Lower lobe of right lung (tissue), 2 donors: ENCODE measurements around the gene AURKA. TPM values are rescaled to one million over a fixed set of nuclear protein-coding genes. Genes with fewer than 3 reads are reported as not detected.
A peak's percentile ranks its signal among the peaks of the same experiment; 100 is the strongest.

Source experiments
- ATAC-seq, 2 donors: fragments of 200-7000 bp; cut with Tn5 transposase; one replicate each; pipeline ENCODE4 v1.9.1; 2020 to 2022; ENCODE audit warnings: mild to moderate bottlenecking in 2 of 2, moderate library complexity in 2 of 2
- DNase-seq: peaks from one replicate; pipeline ENCODE4 v3.0.0-alpha.2; 2020
- H3K27ac ChIP-seq: fragments of 200-600 bp; one replicate; pipeline ENCODE4 v1.8.0; 2022
- H3K27me3 ChIP-seq: fragments of 200-600 bp; one replicate; pipeline ENCODE4 v1.8.0; 2022; ENCODE audit warnings: low read depth
- H3K36me3 ChIP-seq: fragments of 200-600 bp; one replicate; pipeline ENCODE4 v1.8.0; 2022; ENCODE audit warnings: mild to moderate bottlenecking
- H3K4me1 ChIP-seq: fragments of 200-600 bp; one replicate; pipeline ENCODE4 v1.8.0; 2022
- H3K4me3 ChIP-seq: fragments of 200-600 bp; one replicate; pipeline ENCODE4 v1.8.0; 2022; ENCODE audit warnings: mild to moderate bottlenecking
- H3K9me3 ChIP-seq: fragments of 200-600 bp; one replicate; pipeline ENCODE4 v1.8.0; 2022
- CTCF ChIP-seq: fragments of 200-600 bp; IDR thresholded peaks from one replicate; pipeline ENCODE4 v1.8.0; 2022; ENCODE audit warnings: antibody characterized with exemption, mild to moderate bottlenecking
- intact Hi-C: fragments of 100-400 bp; cut with DNase I; formaldehyde crosslinking; loops from one replicate; pipeline ENCODE4 v1.11.0; 2022
- total RNA-seq: library from RNA; stranded (reverse); fragmentation: NEBNext Ultra II Directional; extraction: Animal tissue kit (Norgen Biotek cat#: 25700); gene quantifications from one replicate; pipeline ENCODE4 v1.2.1, GENCODE V29; 2021
- donor health status: DM: no; HTN: yes; CAD: no; lungs with severe emphysema.

Gene AURKA
- total RNA-seq, 1 donor from 2014 or later = 2.5 TPM

DNA sequence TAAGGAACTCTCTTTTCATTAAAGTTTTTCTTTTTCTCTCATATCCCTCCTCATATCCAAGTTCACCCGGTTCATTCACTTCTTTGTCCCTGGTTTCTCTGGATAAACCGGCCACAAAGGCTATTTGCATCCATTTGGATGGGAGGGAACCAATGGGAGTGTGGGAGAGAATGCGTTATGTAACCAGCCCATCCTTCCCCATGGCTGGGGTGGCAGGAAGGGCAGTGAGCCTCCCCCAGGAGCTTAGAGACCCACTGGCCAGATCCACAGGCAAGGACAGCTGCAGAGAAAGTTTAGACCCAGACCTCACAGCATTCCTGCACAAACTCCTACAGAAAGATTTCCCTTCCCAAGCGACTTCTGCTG lies 30.8 kb upstream of the AURKA start:
- Histone ChIP-seq H3K9me3 (no peaks in the 10 kb centered on the region), H3K4me3 (peak overlapping the region; percentile 7), H3K36me3 (no peaks in the 10 kb centered on the region), H3K27ac (peak overlapping the region; percentile 22), H3K4me1 (peaks cover 79% of the 10 kb centered on the region), H3K27me3 (no peaks in the 10 kb centered on the region)
- DNase-seq (no peak), ATAC-seq (no peak)
- TF ChIP-seq CTCF = no peak
- intact Hi-C loops = no loop called here

DNA sequence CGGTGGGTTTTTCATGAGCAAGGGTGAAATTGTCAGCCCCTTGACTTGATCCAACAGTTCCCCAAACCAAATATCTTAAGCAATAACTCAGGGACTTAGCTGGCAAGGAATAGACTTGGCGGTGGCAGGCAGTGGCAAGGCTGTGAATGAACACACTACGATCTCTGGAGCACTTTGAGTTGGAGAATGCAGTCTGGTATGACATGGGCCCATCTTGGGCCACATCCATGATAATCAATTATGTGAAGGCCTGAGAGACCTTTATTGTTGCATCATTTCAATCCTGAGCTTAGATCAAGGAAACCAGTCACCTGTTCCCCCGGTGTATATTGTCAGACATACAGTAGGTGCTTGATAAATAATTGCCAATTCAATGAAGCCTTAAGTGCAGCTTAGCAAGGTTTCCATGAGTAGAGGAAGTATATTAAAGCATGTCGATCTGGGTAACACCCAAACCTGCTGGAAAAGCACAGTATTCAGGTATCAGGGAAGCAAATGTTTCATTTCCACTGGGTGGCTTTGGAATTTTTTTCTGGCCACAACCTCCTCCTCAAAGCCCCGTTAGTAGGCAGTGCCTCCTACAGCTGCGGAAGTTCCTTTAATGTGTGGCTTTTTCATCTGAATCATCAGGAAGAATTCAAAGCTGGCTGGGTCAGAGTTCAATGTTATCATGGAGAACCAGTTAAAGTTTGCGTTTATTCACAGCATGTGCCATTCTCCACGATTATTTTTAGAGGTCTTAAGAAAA lies 30.2 kb upstream of the AURKA start:
- Histone ChIP-seq H3K27me3 (no peaks in the 10 kb centered on the region), H3K27ac (peak overlapping the region; percentile 22), H3K36me3 (no peaks in the 10 kb centered on the region), H3K4me1 (peaks cover 79% of the 10 kb centered on the region), H3K9me3 (no peaks in the 10 kb centered on the region), H3K4me3 (peak overlapping the region; percentile 7)
- intact Hi-C loops = no loop called here
- ATAC-seq (no peak), DNase-seq (no peak)
- no peak for TF ChIP-seq CTCF

- ATAC-seq (no peak), DNase-seq (no peak)
- H3K9me3 ChIP-seq = no peaks in the 10 kb centered on the region
- H3K36me3 ChIP-seq = no peaks in the 10 kb centered on the region
- peak overlapping the region; percentile 22 for H3K27ac ChIP-seq
- TF ChIP-seq CTCF = no peak
- no peaks in the 10 kb centered on the region for H3K27me3 ChIP-seq
- intact Hi-C loops = no loop called here
- no peak overlapping the region for H3K4me3 ChIP-seq
- H3K4me1 ChIP-seq = peaks cover 77% of the 10 kb centered on the region
Observed at GRCh38 chr20:56420940-56421688, 29.1 kb upstream of the AURKA start.

DNA sequence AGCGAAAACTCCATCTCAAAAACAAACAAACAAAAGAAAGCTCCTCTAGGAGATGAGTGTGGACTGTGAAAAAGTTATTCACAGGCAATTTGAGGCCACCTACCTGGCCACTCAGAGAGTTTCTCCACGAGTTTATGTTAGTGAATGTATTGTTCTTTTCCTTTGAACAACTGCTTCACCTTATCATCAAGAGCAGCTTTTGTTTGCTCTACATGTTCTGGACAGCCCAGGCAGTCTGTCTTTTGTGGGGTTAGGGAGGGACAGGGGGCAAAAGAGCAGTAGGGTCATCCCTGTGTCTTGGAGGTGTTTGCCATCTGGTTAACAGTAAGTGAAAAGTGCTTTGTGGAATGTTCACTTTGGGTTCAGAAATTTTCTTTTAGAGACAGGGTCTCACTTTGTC lies 28.0 kb upstream of the AURKA start:
- Histone ChIP-seq H3K27me3 (no peaks in the 10 kb centered on the region), H3K9me3 (no peaks in the 10 kb centered on the region), H3K27ac (peak overlapping the region; percentile 28), H3K36me3 (no peaks in the 10 kb centered on the region), H3K4me3 (no peak overlapping the region), H3K4me1 (peaks cover 75% of the 10 kb centered on the region)
- ATAC-seq (no peak), DNase-seq (no peak)
- no peak for TF ChIP-seq CTCF
- intact Hi-C loops = no loop called here

DNA sequence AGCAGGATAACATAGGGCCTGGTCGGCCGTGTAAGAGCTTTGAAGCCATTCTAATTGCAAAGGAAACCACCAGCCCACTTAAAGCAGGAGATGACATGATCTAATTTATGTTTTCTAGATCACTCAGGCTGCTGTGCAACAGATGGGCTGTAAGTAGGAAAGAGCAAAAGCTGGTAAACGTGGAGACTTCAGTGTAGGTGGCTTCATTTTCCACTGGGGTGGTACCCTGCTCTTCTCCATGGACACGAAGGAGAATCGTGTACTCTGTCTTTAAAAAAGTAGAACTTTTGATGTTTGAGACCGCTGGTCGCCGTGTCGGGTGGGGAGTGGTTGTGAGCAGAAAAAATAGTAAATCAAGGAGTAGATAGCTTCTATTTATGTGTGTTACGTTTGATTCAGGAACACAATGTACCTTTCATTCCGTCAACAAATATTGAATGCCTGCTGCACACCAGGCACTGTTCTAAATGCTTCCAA lies 26.4 kb upstream of the AURKA start:
- TF ChIP-seq CTCF = no peak
- ATAC-seq (peak; percentile 5 to 20), DNase-seq (no peak)
- no peaks in the 10 kb centered on the region for H3K27me3 ChIP-seq
- H3K4me1 ChIP-seq = peaks cover 65% of the 10 kb centered on the region
- H3K36me3 ChIP-seq = no peaks in the 10 kb centered on the region
- intact Hi-C loops = no loop called here
- peak overlapping the region; percentile 78 for H3K27ac ChIP-seq
- H3K4me3 ChIP-seq = peak overlapping the region; percentile 25
- H3K9me3 ChIP-seq = no peaks in the 10 kb centered on the region
